Dermis blood vessel endothelial cell (primary cell): ENCODE measurements around the gene MYMK. TPM values are rescaled to one million over a fixed set of nuclear protein-coding genes. Genes with fewer than 3 reads are reported as not detected.

Experiments used
- DNase-seq: peaks from one replicate; pipeline ENCODE4 v3.0.0; 2010
- total RNA-seq: library from RNA; depleted of rRNA; stranded (reverse); fragments of >200 nt; gene quantifications from 2 replicates; pipeline ENCODE4 v1.2.3, GENCODE V29; 2014

Gene MYMK
- total RNA-seq, 1 donor from 2014 or later = not detected

GRCh38 chr9:133557581-133557980 lies 32.8 kb upstream of the MYMK start:
- DNase-seq = no peak

- DNase-seq = no peak
Observed at GRCh38 chr9:133556354-133556753, 31.6 kb upstream of the MYMK start.

- DNase-seq = no peak
Observed at GRCh38 chr9:133554729-133555128, 30.0 kb upstream of the MYMK start.

GRCh38 chr9:133553973-133554713 lies 29.4 kb upstream of the MYMK start:
- DNase-seq = no peak

GRCh38 chr9:133553123-133553522 lies 28.4 kb upstream of the MYMK start:
- DNase-seq = no peak

- DNase-seq = no peak
Observed at GRCh38 chr9:133552236-133552635, 27.5 kb upstream of the MYMK start.

GRCh38 chr9:133551446-133551845 lies 26.7 kb upstream of the MYMK start:
- DNase-seq = no peak

- DNase-seq = no peak
Observed at GRCh38 chr9:133547116-133547515, 22.4 kb upstream of the MYMK start.

GRCh38 chr9:133546287-133546680 lies 21.5 kb upstream of the MYMK start:
- DNase-seq = no peak

- peak; percentile 63 for DNase-seq
Observed at GRCh38 chr9:133545494-133546286, 20.9 kb upstream of the MYMK start.

GRCh38 chr9:133543772-133544467 lies 19.2 kb upstream of the MYMK start:
- no peak for DNase-seq

GRCh38 chr9:133542002-133542401 lies 17.2 kb upstream of the MYMK start:
- DNase-seq = no peak

- no peak for DNase-seq
Observed at GRCh38 chr9:133540698-133541025, 15.9 kb upstream of the MYMK start.

GRCh38 chr9:133539991-133540697 lies 15.4 kb upstream of the MYMK start:
- DNase-seq = no peak

- DNase-seq = no peak
Observed at GRCh38 chr9:133538851-133539833, 14.4 kb upstream of the MYMK start.

GRCh38 chr9:133538176-133538575 lies 13.4 kb upstream of the MYMK start:
- no peak for DNase-seq

- DNase-seq = no peak
Observed at GRCh38 chr9:133537257-133537656, 12.5 kb upstream of the MYMK start.

- DNase-seq = no peak
Observed at GRCh38 chr9:133536536-133536935, 11.8 kb upstream of the MYMK start.

- no peak for DNase-seq
Observed at GRCh38 chr9:133536080-133536479, 11.3 kb upstream of the MYMK start.

- no peak for DNase-seq
Observed at GRCh38 chr9:133535306-133535877, 10.6 kb upstream of the MYMK start.
